ENCODE data around the gene BRINP3. TPM values are rescaled to one million over a fixed set of nuclear protein-coding genes. Genes with fewer than 3 reads are reported as not detected.

BRINP3 gene
- total RNA-seq, 2 donors from 2014 or later, result 6.8 to 8.0 TPM

GRCh38 chr1:190226006-190226405, 251.7 kb downstream of the BRINP3 start:
- Histone ChIP-seq H3K27ac (no peak overlapping the region), H3K9me3 (no peaks in the 10 kb centered on the region)
- no peak for TF ChIP-seq CTCF (IDR thresholded peaks at IDR 0.05)

GRCh38 chr1:190212450-190212849, 265.2 kb downstream of the BRINP3 start:
- H3K9me3 ChIP-seq, result no peaks in the 10 kb centered on the region
- H3K4me1 ChIP-seq, result no peaks in the 10 kb centered on the region
- H3K4me3 ChIP-seq, result no peak overlapping the region
- TF ChIP-seq CTCF (IDR thresholded peaks at IDR 0.05), result no peak
- no peaks in the 10 kb centered on the region for H3K27me3 ChIP-seq
- no peaks in the 10 kb centered on the region for H3K36me3 ChIP-seq
- no peak for DNase-seq (ENCODE audit: low spot score)
- H3K27ac ChIP-seq, result no peak overlapping the region

More at GRCh38 chr1:190226006-190226405, 251.7 kb downstream of the BRINP3 start:
- Histone ChIP-seq H3K36me3 (no peaks in the 10 kb centered on the region), H3K27me3 (no peaks in the 10 kb centered on the region), H3K4me3 (no peak overlapping the region), H3K4me1 (no peaks in the 10 kb centered on the region)
- DNase-seq (ENCODE audit: low spot score), result no peak

- H3K27ac ChIP-seq, result no peak overlapping the region
- H3K4me1 ChIP-seq, result no peaks in the 10 kb centered on the region
- H3K4me3 ChIP-seq, result no peak overlapping the region
- H3K36me3 ChIP-seq, result no peaks in the 10 kb centered on the region
- no peak for DNase-seq (ENCODE audit: low spot score)
- no peaks in the 10 kb centered on the region for H3K9me3 ChIP-seq
- H3K27me3 ChIP-seq, result no peaks in the 10 kb centered on the region
- no peak for TF ChIP-seq CTCF (IDR thresholded peaks at IDR 0.05)
Observed at GRCh38 chr1:190207733-190208132, 269.9 kb downstream of the BRINP3 start.

- Histone ChIP-seq H3K27ac (no peak overlapping the region), H3K27me3 (no peaks in the 10 kb centered on the region), H3K9me3 (no peaks in the 10 kb centered on the region), H3K4me3 (no peak overlapping the region), H3K36me3 (no peaks in the 10 kb centered on the region), H3K4me1 (no peaks in the 10 kb centered on the region)
- DNase-seq (ENCODE audit: low spot score), result no peak
- TF ChIP-seq CTCF (IDR thresholded peaks at IDR 0.05), result no peak
Observed at GRCh38 chr1:190205713-190206112, 272.0 kb downstream of the BRINP3 start.

GRCh38 chr1:190196020-190196419, 281.6 kb downstream of the BRINP3 start:
- DNase-seq (ENCODE audit: low spot score), result no peak
- no peak overlapping the region for H3K4me3 ChIP-seq
- no peaks in the 10 kb centered on the region for H3K4me1 ChIP-seq
- no peaks in the 10 kb centered on the region for H3K9me3 ChIP-seq
- H3K27me3 ChIP-seq, result no peaks in the 10 kb centered on the region
- TF ChIP-seq CTCF (IDR thresholded peaks at IDR 0.05), result no peak
- no peaks in the 10 kb centered on the region for H3K36me3 ChIP-seq
- H3K27ac ChIP-seq, result no peak overlapping the region

GRCh38 chr1:190193508-190194115, 284.1 kb downstream of the BRINP3 start:
- Histone ChIP-seq H3K27me3 (no peaks in the 10 kb centered on the region), H3K36me3 (no peaks in the 10 kb centered on the region), H3K4me3 (no peak overlapping the region), H3K4me1 (no peaks in the 10 kb centered on the region), H3K9me3 (no peaks in the 10 kb centered on the region), H3K27ac (no peak overlapping the region)
- TF ChIP-seq CTCF (IDR thresholded peaks at IDR 0.05), result no peak
- DNase-seq (ENCODE audit: low spot score), result no peak
